ENCODE data around the gene MUCL1.

DNA sequence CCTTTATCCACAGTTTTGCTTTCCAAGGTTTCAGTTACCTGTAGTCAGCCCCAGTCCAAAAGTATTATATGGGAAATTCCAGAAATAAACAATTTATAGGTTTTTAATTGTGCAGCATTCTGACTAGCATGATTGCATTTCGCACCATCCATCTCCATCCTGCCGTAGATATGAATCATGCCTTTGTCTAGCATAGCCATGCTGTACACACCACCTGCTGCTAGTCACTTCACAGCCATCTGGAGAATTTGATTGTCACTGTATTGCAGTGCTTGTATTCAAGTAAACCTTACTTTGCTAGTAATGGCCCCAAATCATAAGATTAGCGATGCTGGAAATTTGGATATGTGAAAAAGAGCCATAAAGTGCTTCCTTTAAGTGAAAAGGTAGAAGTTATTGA is 36.0 kb downstream of the MUCL1 start:
- TF ChIP-seq, protein P1, sequence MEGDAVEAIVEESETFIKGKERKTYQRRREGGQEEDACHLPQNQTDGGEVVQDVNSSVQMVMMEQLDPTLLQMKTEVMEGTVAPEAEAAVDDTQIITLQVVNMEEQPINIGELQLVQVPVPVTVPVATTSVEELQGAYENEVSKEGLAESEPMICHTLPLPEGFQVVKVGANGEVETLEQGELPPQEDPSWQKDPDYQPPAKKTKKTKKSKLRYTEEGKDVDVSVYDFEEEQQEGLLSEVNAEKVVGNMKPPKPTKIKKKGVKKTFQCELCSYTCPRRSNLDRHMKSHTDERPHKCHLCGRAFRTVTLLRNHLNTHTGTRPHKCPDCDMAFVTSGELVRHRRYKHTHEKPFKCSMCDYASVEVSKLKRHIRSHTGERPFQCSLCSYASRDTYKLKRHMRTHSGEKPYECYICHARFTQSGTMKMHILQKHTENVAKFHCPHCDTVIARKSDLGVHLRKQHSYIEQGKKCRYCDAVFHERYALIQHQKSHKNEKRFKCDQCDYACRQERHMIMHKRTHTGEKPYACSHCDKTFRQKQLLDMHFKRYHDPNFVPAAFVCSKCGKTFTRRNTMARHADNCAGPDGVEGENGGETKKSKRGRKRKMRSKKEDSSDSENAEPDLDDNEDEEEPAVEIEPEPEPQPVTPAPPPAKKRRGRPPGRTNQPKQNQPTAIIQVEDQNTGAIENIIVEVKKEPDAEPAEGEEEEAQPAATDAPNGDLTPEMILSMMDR (IDR thresholded peaks at IDR 0.05; ENCODE audit: insufficient read depth, low read depth, low read length): no peak
- TF ChIP-seq EZH2 (IDR thresholded peaks at IDR 0.05; ENCODE audit: insufficient read depth, low read length): no peak
